Hindlimb muscle (tissue), 1 donor: Measurements from ENCODE around the gene ALDH9A1. TPM values are rescaled to one million over a fixed set of nuclear protein-coding genes. Genes with fewer than 3 reads are reported as not detected.

Experiments
- DNase-seq: peaks from one replicate; pipeline ENCODE4 v3.0.0-alpha.2; 2013
- polyA plus RNA-seq: library from polyadenylated mRNA; unstranded; fragments of 120-200 nt; gene quantifications from one replicate; pipeline ENCODE4 v1.2.1, GENCODE V29; 2013; ENCODE audit not compliant: insufficient read length

ALDH9A1 gene
- polyA plus RNA-seq, 1 donor = 45.9 TPM

DNA sequence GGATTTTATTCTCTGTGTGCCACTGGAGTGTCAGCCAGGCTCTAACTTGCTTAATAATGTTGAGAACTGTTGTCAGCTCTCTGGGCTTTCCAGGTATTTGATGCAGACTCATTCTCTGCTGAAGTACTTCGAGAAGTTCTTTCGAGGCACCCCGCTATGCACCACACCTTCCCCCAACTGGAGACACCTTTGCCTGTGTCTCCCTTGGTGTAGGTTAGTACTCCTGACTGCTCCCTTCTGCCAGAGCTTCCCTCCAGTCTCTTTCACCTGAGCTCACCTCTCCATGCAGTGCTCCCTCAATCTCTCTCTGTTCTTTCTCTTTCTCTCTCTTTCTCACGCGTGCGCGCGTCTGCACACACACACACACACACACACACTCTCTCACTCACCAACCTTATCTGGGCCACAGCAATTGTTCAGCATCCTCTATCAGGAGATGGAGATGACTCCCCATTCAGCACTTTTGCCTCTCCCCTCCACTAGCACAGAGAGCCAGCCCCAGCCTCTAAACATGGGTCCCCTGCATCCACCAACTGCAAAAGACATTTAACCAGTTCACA is 81.3 kb downstream of the ALDH9A1 start:
- DNase-seq = no peak

DNA sequence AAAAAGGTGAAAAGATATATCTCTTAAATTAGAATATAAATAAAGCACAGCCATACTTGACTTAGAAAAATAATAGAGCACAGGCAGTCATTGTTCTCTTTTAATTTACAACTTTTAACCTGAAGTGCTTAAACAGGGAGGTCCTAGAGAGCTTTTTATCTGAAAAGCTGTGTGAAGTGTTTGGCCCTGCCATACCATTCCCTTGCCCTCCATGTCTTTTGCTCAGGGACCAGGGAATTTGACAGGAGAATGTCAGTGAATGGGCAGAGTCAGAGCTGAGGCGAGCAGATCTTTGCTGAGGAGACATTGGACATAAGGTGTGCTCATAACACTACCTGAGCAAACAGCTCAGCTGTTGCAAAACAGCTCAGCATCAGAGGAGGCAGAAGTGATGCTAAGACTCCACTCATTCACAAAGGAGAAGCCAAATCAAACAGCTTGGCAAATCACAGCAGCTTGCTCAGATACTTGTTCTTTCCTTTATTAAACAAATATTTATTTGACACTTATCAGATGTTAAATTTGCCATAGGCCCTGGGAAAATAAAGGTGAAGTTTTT is 82.2 kb downstream of the ALDH9A1 start:
- DNase-seq = no peak

Other genes with a start within 250 kb of the ALDH9A1 start
- 0.19 TPM for gene LRRC52, start 154.6 kb downstream of the ALDH9A1 start, polyA plus RNA-seq
- 152 TPM for gene MGST3, start 67.3 kb downstream of the ALDH9A1 start, polyA plus RNA-seq
- 48.7 TPM for gene TMCO1, start 70.3 kb upstream of the ALDH9A1 start, polyA plus RNA-seq
- gene UCK2, start 129.1 kb upstream of the ALDH9A1 start, polyA plus RNA-seq = 16.5 TPM